Activated B cell treated with CpG ODN at 0.5 μM for 24 hours (primary cell): ENCODE measurements around the gene MRPL14. TPM values are rescaled to one million over a fixed set of nuclear protein-coding genes. Genes with fewer than 3 reads are reported as not detected.

ENCODE experiments used
- ATAC-seq: fragments of 200-7000 bp; cut with Tn5 transposase; one replicate; pipeline ENCODE4 v1.10.0; 2021; ENCODE audit warnings: low read depth, mild to moderate bottlenecking, moderate library complexity
- CTCF ChIA-PET: fragments of 350-600 bp; sonication (Branson Sonifier 250); formaldehyde crosslinking; loops from one replicate; lab custom pipeline; 2021; ENCODE audit warnings: antibody characterized with exemption; lab: Charles Lee
- POLR2A ChIA-PET: fragments of 350-600 bp; sonication (Branson Sonifier 250); formaldehyde crosslinking; loops from one replicate; lab custom pipeline; 2021; ENCODE audit warnings: antibody characterized with exemption; lab: Charles Lee
- DNase-seq: peaks from one replicate; pipeline ENCODE4 v3.0.0; 2022
- H3K27ac Mint-ChIP-seq: one replicate; pipeline ENCODE4 v1.8.0; 2020; ENCODE audit warnings: mixed read lengths
- H3K27me3 Mint-ChIP-seq: one replicate; pipeline ENCODE4 v1.8.0; 2021; ENCODE audit warnings: mixed read lengths
- H3K36me3 Mint-ChIP-seq: one replicate; pipeline ENCODE4 v1.8.0; 2021; ENCODE audit warnings: low read depth, mixed read lengths
- H3K4me1 Mint-ChIP-seq: one replicate; pipeline ENCODE4 v1.8.0; 2021; ENCODE audit warnings: mixed read lengths
- H3K4me3 Mint-ChIP-seq: one replicate; pipeline ENCODE4 v1.8.0; 2020; ENCODE audit warnings: mild to moderate bottlenecking, mixed read lengths
- H3K9me3 Mint-ChIP-seq: one replicate; pipeline ENCODE4 v1.8.0; 2020; ENCODE audit warnings: mixed read lengths
- intact Hi-C: fragments of 100-400 bp; cut with micrococcal nuclease; formaldehyde crosslinking; loops from one replicate; pipeline ENCODE4 v1.15.1; 2024
- total RNA-seq: library from RNA; stranded (reverse); gene quantifications from 2 replicates; pipeline ENCODE4 v1.2.3, GENCODE V29; 2022
- TF ChIP-seq, protein P1 (sequence below): fragments of 200-600 bp; IDR thresholded peaks from one replicate; pipeline ENCODE4 v1.8.0; 2022; ENCODE audit warnings: antibody characterized with exemption, mild to moderate bottlenecking

MRPL14 gene
- total RNA-seq, 1 donor from 2014 or later, result 45.5 TPM

DNA sequence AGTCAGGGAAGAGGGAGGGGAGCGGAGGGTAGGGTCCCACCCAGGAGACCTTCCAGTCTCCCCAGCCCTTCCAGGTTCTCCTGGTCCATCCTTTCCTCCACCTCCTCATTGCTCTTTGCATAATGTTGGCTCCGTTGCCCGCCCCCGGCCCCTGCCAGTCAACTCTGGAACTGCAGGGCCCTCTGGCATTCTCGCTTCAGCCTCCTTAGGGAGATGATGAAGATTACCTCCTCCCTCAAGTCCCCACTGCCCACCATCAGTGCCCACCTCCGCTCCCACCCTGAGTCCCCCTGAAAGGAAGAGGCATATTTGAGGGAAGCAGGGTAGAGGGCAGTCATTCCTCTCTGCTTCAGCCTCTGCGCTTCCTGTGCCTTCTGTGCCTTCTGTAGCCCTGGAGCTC is 8.6 kb upstream of the MRPL14 start:
- Mint-ChIP-seq H3K36me3 (peaks cover 36% of the 10 kb centered on the region), H3K27me3 (no peaks in the 10 kb centered on the region), H3K27ac (no peak overlapping the region), H3K9me3 (no peaks in the 10 kb centered on the region), H3K4me1 (peaks cover 7% of the 10 kb centered on the region), H3K4me3 (no peak overlapping the region)
- ATAC-seq (no peak), DNase-seq (no peak)
- TF ChIP-seq, protein P1, sequence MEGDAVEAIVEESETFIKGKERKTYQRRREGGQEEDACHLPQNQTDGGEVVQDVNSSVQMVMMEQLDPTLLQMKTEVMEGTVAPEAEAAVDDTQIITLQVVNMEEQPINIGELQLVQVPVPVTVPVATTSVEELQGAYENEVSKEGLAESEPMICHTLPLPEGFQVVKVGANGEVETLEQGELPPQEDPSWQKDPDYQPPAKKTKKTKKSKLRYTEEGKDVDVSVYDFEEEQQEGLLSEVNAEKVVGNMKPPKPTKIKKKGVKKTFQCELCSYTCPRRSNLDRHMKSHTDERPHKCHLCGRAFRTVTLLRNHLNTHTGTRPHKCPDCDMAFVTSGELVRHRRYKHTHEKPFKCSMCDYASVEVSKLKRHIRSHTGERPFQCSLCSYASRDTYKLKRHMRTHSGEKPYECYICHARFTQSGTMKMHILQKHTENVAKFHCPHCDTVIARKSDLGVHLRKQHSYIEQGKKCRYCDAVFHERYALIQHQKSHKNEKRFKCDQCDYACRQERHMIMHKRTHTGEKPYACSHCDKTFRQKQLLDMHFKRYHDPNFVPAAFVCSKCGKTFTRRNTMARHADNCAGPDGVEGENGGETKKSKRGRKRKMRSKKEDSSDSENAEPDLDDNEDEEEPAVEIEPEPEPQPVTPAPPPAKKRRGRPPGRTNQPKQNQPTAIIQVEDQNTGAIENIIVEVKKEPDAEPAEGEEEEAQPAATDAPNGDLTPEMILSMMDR, result no peak
- ChIA-PET CTCF (no interaction called here), POLR2A (no interaction called here)
- intact Hi-C loops, result no loop called here

DNA sequence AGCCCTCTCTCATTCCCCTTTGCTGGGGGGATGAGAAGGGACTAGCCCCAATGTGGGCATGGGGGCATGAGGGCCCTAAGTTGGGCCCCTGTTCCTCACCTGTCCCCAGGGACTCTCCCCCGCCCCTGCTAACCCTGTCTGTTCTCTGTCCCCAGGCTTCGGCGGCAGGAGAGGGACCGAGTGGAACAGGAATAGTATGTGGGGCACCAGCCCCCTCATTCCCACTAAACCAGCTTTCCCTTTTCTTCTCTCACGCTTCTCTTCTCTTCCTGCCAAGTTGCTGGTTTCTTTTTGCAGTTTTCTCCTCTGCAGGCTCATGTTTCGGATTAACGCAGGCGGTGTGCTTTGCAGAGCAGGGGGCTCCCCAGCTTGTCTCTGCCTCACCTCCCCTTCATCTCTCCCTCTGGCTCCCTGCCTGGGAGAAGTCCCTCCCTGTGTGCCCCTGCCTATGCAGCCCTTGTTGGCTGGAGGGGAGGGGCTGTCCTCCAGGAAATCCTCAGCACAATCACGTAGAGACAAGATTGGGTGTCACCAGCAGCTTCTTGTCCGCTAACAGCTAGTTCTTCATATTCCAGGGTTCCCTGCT is 8.0 kb upstream of the MRPL14 start:
- ChIA-PET CTCF (no interaction called here), POLR2A (no interaction called here)
- DNase-seq, result no peak
- Mint-ChIP-seq H3K4me3 (no peak overlapping the region), H3K9me3 (no peaks in the 10 kb centered on the region), H3K27ac (no peak overlapping the region), H3K27me3 (no peaks in the 10 kb centered on the region), H3K4me1 (peaks cover 7% of the 10 kb centered on the region), H3K36me3 (peaks cover 30% of the 10 kb centered on the region)
- no peak for ATAC-seq
- TF ChIP-seq, protein P1, result no peak
- intact Hi-C loops, result no loop called here

DNA sequence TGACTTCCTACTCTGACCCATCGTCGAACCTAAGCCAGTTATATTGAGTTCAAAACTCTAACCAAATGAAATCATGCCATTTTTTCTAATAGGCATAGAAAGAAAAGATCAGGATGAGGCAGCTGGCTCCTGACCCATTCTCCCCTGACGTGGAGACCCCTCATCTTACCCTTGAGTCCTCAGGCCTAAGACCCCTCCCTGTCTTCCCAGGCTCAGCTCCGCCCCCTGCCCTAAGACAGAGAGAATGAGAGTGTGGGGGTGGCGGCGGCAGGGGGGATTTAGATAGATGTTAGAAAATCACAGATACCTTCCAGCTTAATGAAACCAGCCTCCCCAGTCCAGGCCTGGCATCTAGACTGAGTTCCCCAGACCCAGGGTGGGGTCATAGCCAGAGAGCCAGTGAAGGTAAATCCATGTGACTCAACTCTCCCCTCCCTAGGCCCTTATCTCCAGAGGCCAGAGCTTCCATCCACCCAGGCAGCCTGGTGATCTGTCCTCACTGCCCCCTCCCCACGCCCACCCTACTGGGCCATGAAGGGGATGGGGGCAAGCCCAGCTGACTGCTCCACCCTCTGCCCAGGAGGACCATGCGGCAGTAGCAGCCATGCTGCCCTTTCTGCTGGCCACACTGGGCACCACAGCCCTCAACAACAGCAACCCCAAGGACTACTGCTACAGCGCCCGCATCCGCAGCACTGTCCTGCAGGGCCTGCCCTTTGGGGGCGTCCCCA is 6.9 kb upstream of the MRPL14 start:
- TF ChIP-seq, protein P1, result no peak
- intact Hi-C loops, result no loop called here
- no peak for DNase-seq
- H3K9me3 Mint-ChIP-seq, result no peaks in the 10 kb centered on the region
- CTCF ChIA-PET, result no interaction called here
- no peaks in the 10 kb centered on the region for H3K27me3 Mint-ChIP-seq
- H3K4me3 Mint-ChIP-seq, result no peak overlapping the region
- ATAC-seq, result no peak
- POLR2A ChIA-PET, result interaction anchor here (0.7 to 1.3 kb wide), 2 partner anchors 16 to 113 kb away, joined by 3 to 8 read pairs; partner anchors contain the start of gene HSP90AB1
- peaks cover 21% of the 10 kb centered on the region for H3K36me3 Mint-ChIP-seq
- H3K4me1 Mint-ChIP-seq, result peaks cover 9% of the 10 kb centered on the region
- H3K27ac Mint-ChIP-seq, result no peak overlapping the region

DNA sequence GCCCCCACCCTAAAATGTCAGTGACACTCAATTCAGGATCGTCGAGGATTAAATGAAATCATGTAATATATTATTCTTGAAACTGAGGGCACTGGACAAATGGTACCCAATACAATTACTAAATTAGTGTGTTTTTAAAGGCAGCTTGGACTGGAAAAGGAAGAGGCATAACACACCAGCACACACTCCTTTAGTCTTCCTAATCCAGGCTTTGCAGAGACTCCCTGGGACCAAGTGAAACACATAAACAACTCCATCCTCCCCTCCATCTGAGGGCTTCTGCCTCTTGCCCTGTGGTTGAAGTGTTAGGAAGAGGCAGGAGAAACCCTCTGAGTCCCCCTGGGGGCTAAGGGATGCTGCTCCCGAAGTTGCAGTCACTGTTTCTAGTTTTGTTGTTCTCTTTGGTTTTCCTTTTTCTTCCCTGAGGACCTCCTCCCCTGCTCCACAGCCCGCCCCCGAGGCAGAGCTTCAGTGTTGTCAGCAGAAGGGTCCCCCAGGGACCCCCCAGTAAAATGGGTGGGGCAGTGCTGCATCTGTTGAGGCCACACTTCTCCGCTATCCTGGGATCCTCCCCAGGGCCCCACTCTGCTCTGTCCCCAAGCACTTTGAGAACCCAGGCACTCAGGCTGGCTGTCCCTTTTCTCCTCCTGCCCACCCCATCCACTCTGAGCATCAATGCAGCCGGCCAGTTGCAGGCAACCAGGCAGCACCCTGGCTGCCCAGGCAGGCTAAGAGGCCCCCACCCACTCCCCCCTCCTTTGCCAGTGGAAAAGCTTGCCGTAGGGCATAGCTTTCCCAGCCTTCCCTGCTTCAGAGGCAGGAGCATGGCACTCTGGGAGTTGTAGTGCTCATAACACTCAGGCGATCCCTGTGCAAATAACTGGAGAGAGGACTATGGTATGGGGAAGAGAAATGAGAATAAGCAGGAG is 6.0 kb upstream of the MRPL14 start:
- Mint-ChIP-seq H3K36me3 (peaks cover 21% of the 10 kb centered on the region), H3K27me3 (no peaks in the 10 kb centered on the region), H3K4me1 (peaks cover 13% of the 10 kb centered on the region), H3K27ac (no peak overlapping the region), H3K4me3 (no peak overlapping the region), H3K9me3 (no peaks in the 10 kb centered on the region)
- TF ChIP-seq, protein P1, result no peak
- intact Hi-C loops, result no loop called here
- ATAC-seq (no peak), DNase-seq (no peak)
- ChIA-PET CTCF (no interaction called here), POLR2A (interaction anchor here (0.7 to 1.3 kb wide), 2 partner anchors 15 to 113 kb away, joined by 3 to 8 read pairs; partner anchors contain the start of gene HSP90AB1)

DNA sequence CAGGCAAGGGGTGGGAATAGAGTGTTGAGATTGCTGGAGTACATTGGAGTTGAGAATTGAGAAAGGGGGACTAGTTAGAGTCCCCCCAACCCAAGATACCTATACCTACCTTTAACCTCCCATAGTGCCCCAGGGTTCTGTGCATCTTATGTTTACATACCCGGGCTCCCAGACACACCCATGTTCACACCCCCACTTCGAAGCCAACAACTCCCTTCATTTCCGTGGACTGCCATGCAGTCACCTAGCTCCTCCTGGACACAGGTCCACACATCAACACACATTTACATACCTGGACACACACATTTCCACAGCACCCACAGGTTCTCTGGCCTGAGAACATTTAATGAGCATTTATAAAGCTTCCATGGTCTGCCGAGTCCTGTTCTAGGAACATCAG is 5.2 kb upstream of the MRPL14 start:
- ChIA-PET POLR2A (no interaction called here), CTCF (no interaction called here)
- Mint-ChIP-seq H3K4me1 (peaks cover 15% of the 10 kb centered on the region), H3K27me3 (no peaks in the 10 kb centered on the region), H3K27ac (no peak overlapping the region), H3K4me3 (no peak overlapping the region), H3K9me3 (no peaks in the 10 kb centered on the region), H3K36me3 (peaks cover 21% of the 10 kb centered on the region)
- TF ChIP-seq, protein P1, result no peak
- intact Hi-C loops, result no loop called here
- DNase-seq (no peak), ATAC-seq (no peak)
